GM12874 (cell line): ENCODE measurements around the gene NT5DC3.

Experiments used
- TF ChIP-seq, protein P1 (sequence below): IDR thresholded peaks from 2 replicates; pipeline ENCODE4 v1.5.1; 2011; ENCODE audit warnings: low read depth, mild to moderate bottlenecking, control low read depth, low read length, moderate library complexity; ENCODE audit not compliant: insufficient read depth

The NT5DC3 gene

DNA sequence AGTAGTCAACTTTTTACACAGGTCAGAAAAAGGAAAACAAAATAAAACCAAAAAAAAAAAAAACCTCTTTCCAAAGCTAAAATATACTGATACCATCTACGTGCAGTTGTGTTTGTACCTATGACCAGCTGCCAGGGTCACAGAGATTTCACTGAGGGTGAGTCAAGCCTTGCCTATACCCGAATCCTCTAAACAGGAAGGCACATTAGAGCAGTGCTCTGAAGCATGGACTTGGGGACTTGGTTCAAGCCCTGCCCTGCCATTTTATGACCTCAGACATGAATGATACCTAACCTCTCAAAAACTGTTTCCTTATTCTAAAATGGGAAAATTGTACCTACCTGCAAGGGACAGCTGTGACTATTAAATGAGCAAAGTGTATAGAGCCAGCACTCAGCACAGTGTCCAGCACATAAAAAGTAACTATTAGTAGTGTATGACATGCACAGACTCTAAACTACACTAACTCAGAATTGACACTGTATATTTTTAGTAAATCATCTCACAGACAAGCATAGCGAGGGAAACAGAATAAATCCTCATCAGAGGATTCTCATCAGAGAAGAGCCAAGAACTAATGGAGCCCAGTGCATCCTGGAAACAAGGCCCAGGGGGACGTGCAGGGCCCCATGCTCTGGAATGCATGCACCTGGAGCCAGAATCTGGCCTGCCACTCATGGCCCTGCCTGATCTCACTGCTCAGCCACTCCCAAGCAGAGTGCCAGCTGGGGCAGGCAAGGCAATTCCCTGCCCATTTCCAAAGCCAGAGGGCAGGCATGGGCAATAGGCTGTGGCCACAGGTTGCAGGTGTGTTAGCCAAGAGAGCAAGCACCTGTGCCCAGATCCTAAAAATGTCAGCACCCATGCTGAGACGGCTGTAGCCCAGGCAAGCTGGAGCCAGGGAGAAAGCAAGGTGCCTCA lies 57.0 kb downstream of the NT5DC3 start:
- TF ChIP-seq, protein P1, sequence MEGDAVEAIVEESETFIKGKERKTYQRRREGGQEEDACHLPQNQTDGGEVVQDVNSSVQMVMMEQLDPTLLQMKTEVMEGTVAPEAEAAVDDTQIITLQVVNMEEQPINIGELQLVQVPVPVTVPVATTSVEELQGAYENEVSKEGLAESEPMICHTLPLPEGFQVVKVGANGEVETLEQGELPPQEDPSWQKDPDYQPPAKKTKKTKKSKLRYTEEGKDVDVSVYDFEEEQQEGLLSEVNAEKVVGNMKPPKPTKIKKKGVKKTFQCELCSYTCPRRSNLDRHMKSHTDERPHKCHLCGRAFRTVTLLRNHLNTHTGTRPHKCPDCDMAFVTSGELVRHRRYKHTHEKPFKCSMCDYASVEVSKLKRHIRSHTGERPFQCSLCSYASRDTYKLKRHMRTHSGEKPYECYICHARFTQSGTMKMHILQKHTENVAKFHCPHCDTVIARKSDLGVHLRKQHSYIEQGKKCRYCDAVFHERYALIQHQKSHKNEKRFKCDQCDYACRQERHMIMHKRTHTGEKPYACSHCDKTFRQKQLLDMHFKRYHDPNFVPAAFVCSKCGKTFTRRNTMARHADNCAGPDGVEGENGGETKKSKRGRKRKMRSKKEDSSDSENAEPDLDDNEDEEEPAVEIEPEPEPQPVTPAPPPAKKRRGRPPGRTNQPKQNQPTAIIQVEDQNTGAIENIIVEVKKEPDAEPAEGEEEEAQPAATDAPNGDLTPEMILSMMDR = no peak

GRCh38 chr12:103782399-103782798 lies 58.6 kb downstream of the NT5DC3 start:
- TF ChIP-seq, protein P1 = no peak

GRCh38 chr12:103780992-103781391 lies 60.0 kb downstream of the NT5DC3 start:
- TF ChIP-seq, protein P1 = no peak

- TF ChIP-seq, protein P1 = no peak
Measured at GRCh38 chr12:103780093-103780440, 61.0 kb downstream of the NT5DC3 start.

DNA sequence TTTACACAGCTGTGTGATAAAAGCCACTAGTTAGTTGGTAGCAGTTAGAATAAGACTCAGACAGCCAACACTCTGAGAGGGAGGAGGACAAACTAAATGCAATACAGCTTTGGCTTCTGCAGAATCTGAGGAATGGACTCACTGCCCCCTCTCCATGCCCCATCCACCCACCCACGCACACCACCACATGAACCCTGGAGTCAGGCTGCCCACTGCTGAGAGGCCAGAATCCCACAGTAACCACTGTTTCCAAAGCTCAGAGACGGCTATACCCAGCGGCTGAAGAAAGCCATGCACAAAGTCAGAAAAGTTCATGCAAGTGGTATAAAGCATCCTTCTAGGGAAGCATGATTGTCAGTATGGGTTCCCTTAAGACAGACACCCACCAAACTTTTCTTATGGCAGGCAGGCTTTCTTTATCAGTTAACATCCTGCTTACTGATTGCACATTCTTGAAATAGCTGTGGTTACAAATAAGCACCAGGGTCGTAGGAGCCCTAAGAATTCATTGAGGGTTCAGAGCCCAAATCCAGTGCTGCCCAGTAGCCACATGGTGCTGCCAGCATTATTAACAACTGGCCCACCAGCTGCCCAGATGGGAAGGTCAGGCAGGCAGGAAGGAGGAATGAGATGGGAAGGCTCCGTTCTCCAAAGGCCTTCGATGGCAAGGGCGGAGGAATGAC lies 61.5 kb downstream of the NT5DC3 start:
- TF ChIP-seq, protein P1 = no peak

- TF ChIP-seq, protein P1 = no peak
Measured at GRCh38 chr12:103778781-103779180, 62.3 kb downstream of the NT5DC3 start.

GRCh38 chr12:103774977-103775560 lies 66.0 kb downstream of the NT5DC3 start:
- TF ChIP-seq, protein P1 = no peak
